HG03060 (cell line): ENCODE results near the gene FOXO1.
A peak's percentile ranks its signal among the peaks of the same experiment; 100 is the strongest.

Experiments used
- ATAC-seq: cut with Tn5 transposase; IDR thresholded peaks from one replicate; pipeline ENCODE4 v1.9.1; 2021; ENCODE audit warnings: low read depth, moderate number of reproducible peaks; ENCODE audit not compliant: unreplicated experiment

The FOXO1 gene

GRCh38 chr13:40640202-40640601 lies 26.2 kb downstream of the FOXO1 start:
- no peak for ATAC-seq

GRCh38 chr13:40639221-40639681 lies 27.2 kb downstream of the FOXO1 start:
- no peak for ATAC-seq

- no peak for ATAC-seq
Measured at GRCh38 chr13:40637643-40638042, 28.8 kb downstream of the FOXO1 start.

- ATAC-seq = no peak
Measured at GRCh38 chr13:40635315-40635995, 31.0 kb downstream of the FOXO1 start.

- ATAC-seq = no peak
Measured at GRCh38 chr13:40632915-40633314, 33.5 kb downstream of the FOXO1 start.

GRCh38 chr13:40631605-40632004 lies 34.8 kb downstream of the FOXO1 start:
- ATAC-seq = no peak

- ATAC-seq = peak; percentile 61
Measured at GRCh38 chr13:40629678-40630384, 36.6 kb downstream of the FOXO1 start.

GRCh38 chr13:40626977-40627376 lies 39.5 kb downstream of the FOXO1 start:
- no peak for ATAC-seq

- ATAC-seq = no peak
Measured at GRCh38 chr13:40626561-40626960, 39.9 kb downstream of the FOXO1 start.

GRCh38 chr13:40624986-40625385 lies 41.5 kb downstream of the FOXO1 start:
- no peak for ATAC-seq

- no peak for ATAC-seq
Measured at GRCh38 chr13:40624383-40624782, 42.1 kb downstream of the FOXO1 start.

GRCh38 chr13:40622761-40623160 lies 43.7 kb downstream of the FOXO1 start:
- ATAC-seq = no peak

- no peak for ATAC-seq
Measured at GRCh38 chr13:40622246-40622645, 44.2 kb downstream of the FOXO1 start.

- ATAC-seq = no peak
Measured at GRCh38 chr13:40619479-40619814, 47.0 kb downstream of the FOXO1 start.

- no peak for ATAC-seq
Measured at GRCh38 chr13:40618581-40619478, 47.6 kb downstream of the FOXO1 start.

- ATAC-seq = no peak
Measured at GRCh38 chr13:40617801-40618356, 48.6 kb downstream of the FOXO1 start.

- no peak for ATAC-seq
Measured at GRCh38 chr13:40615619-40616018, 50.8 kb downstream of the FOXO1 start.

- no peak for ATAC-seq
Measured at GRCh38 chr13:40613914-40614313, 52.5 kb downstream of the FOXO1 start.

GRCh38 chr13:40613192-40613818 lies 53.1 kb downstream of the FOXO1 start:
- ATAC-seq = peak; percentile 50

- no peak for ATAC-seq
Measured at GRCh38 chr13:40612041-40612440, 54.4 kb downstream of the FOXO1 start.
